Cardiac muscle cell (in vitro differentiated cells and primary cell): ENCODE measurements around the gene SMIM30. TPM values are rescaled to one million over a fixed set of nuclear protein-coding genes. Genes with fewer than 3 reads are reported as not detected.

Experiments
- DNase-seq, 2 donors: peaks; one replicate each; pipeline versions ENCODE4 v3.0.0 to v3.0.0-alpha.2; 2010 to 2017; ENCODE audit warnings: low read depth in 1 of 2, low spot score in 1 of 2
- H3K27ac ChIP-seq: fragments of 200-600 bp; sonication (generic); 2 replicates; pipeline ENCODE4 v1.5.1; 2016
- H3K27me3 ChIP-seq: fragments of 200-600 bp; sonication (generic); 2 replicates; pipeline ENCODE4 v1.6.0; 2016; ENCODE audit warnings: control low read depth
- H3K36me3 ChIP-seq: fragments of 200-600 bp; sonication (generic); 2 replicates; pipeline ENCODE4 v1.5.1; 2016; ENCODE audit warnings: control low read depth
- H3K4me1 ChIP-seq: fragments of 200-600 bp; sonication (generic); 2 replicates; pipeline ENCODE4 v1.8.1; 2017; ENCODE audit warnings: low read depth, mild to moderate bottlenecking, mixed run types
- H3K4me3 ChIP-seq: fragments of 200-600 bp; sonication (generic); 2 replicates; pipeline ENCODE4 v1.5.1; 2016; ENCODE audit warnings: mild to moderate bottlenecking
- H3K9me3 ChIP-seq: fragments of 200-600 bp; sonication (generic); 2 replicates; pipeline ENCODE4 v1.5.1; 2017; ENCODE audit warnings: low read depth, mild to moderate bottlenecking, control low read depth
- CTCF ChIP-seq: IDR thresholded peaks from 2 replicates; pipeline ENCODE4 v1.5.1; 2012; ENCODE audit warnings: low read depth, mild to moderate bottlenecking, low read length
- polyA plus RNA-seq: library from polyadenylated mRNA; unstranded; fragments of >200 nt; fragmentation: Nextera tagmentation; extraction: Ambion mirVana; gene quantifications from 2 replicates; pipeline ENCODE4 v1.2.1, GENCODE V29; 2016
- total RNA-seq: library from RNA; depleted of rRNA; stranded (reverse); fragments of >200 nt; gene quantifications from 2 replicates; pipeline ENCODE4 v1.2.3, GENCODE V29; 2016

SMIM30 gene
- total and polyA plus RNA-seq, 2 experiments from 2014 or later: 126 to 211 TPM

DNA sequence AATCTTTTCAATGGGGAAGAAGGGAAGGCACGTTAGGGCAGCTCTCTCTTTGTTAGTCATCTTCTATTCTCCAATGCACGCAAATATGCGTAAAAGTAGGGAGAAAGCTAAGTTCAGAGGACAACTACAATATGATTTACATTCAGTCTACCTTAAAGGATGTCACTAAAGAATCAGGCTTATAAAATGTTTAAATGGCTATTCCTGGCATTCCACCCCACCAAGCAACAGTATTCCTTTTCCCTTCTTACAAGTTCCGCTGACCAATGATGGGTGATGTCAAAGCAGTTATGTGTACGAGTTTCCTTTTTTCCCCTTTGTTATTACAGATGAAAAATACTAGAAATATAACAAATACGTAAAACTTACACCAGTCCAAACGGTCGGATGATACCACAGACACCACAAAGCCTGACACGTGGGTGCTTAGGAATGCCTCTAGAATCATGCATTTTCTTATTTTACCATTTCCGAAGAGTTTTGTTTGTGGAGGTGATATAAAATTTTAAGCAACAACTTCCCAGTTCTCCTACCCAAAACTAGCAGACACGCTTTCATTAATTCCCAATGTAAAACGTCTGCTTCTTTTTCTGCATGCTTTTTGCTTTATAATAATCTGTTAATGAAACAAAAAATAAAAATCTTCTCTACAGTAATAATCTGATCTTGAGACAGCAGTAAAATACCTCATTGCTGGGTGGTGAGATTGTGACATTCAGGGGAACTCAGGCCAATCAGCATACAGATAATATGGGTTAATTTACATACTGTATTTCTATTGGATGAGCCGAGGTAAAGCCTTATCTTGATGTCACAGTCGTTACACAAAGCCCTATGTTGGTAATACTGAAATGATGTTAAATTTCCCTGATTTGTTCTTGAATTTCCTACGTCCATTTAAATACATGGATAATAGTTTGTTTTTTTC lies 31.0 kb downstream of the SMIM30 start:
- Histone ChIP-seq H3K4me1 (no peaks in the 10 kb centered on the region), H3K36me3 (no peaks in the 10 kb centered on the region), H3K4me3 (peak overlapping the region; percentile 24), H3K27me3 (peaks cover 2% of the 10 kb centered on the region), H3K9me3 (no peaks in the 10 kb centered on the region), H3K27ac (no peak overlapping the region)
- peak; percentile 13 to 78 for DNase-seq
- TF ChIP-seq CTCF: no peak

GRCh38 chr7:113086431-113086888 lies 31.9 kb downstream of the SMIM30 start, which contains the start of gene GPR85:
Gene GPR85, minus strand, starts transcription at chr7:113086827. Its CDS starts 2,106 bp downstream, at chr7:113084721.
- H3K27ac ChIP-seq: no peak within 1 kb of the TSS

GRCh38 chr7:113085781-113086390 lies 32.5 kb downstream of the SMIM30 start:
- TF ChIP-seq CTCF: no peak
- no peaks in the 10 kb centered on the region for H3K4me1 ChIP-seq
- H3K4me3 ChIP-seq: peak overlapping the region; percentile 24
- peak in 1 of 2 donors; percentile 5 for DNase-seq
- H3K27me3 ChIP-seq: peaks cover 5% of the 10 kb centered on the region
- H3K27ac ChIP-seq: no peak overlapping the region
- no peaks in the 10 kb centered on the region for H3K36me3 ChIP-seq
- no peaks in the 10 kb centered on the region for H3K9me3 ChIP-seq

More at GRCh38 chr7:113086431-113086888, 31.9 kb downstream of the SMIM30 start, which contains the start of gene GPR85:
- no peaks in the 10 kb centered on the region for H3K9me3 ChIP-seq
- H3K27me3 ChIP-seq: peaks cover 2% of the 10 kb centered on the region
- DNase-seq: peak; percentile 71 to 91
- H3K36me3 ChIP-seq: no peaks in the 10 kb centered on the region
- TF ChIP-seq CTCF: no peak
- H3K4me3 ChIP-seq: peak within 1 kb of the TSS; percentile 24
- no peaks in the 10 kb centered on the region for H3K4me1 ChIP-seq

DNA sequence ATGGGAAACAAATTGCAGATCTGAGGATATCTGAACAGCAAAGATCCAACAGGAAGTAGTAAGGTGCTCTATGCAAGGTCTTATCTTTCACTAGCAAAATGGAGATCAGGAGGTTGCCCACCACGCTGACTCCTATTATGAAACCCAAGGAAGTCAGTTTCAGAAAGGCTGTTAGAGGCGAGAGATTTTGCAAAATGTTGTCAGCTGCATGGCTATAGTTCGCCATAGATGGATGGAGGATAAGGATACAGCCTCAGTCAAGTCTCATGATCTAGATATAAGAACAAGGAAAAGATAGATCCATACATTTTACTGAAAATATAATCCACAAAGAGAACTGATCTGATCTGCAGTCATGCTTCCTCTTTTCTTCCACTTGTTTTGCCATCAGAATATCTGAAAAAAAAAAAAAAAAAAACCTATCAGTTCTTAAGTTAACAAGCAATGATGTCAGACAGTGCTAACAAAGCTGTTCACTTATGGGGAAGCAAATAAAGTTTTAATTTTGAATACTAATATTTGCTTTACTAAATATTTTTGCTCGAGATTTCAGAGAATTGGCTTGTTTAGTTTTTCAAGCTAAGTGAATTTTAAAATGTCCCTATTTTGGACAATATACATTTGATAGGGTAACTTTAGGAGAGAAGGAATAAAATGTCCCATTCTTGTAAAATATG lies 33.7 kb downstream of the SMIM30 start:
- Histone ChIP-seq H3K27me3 (peaks cover 7% of the 10 kb centered on the region), H3K9me3 (no peaks in the 10 kb centered on the region), H3K4me3 (no peak overlapping the region), H3K4me1 (no peaks in the 10 kb centered on the region), H3K27ac (no peak overlapping the region), H3K36me3 (no peaks in the 10 kb centered on the region)
- no peak for TF ChIP-seq CTCF
- DNase-seq: no peak

GRCh38 chr7:113083816-113084495 lies 34.4 kb downstream of the SMIM30 start:
- Histone ChIP-seq H3K27me3 (peaks cover 14% of the 10 kb centered on the region), H3K36me3 (no peaks in the 10 kb centered on the region), H3K27ac (no peak overlapping the region), H3K4me1 (no peaks in the 10 kb centered on the region), H3K4me3 (no peak overlapping the region), H3K9me3 (no peaks in the 10 kb centered on the region)
- no peak for TF ChIP-seq CTCF
- no peak for DNase-seq
